SK-N-MC (cell line): ENCODE results near the gene HHAT.

Source experiments
- EZH2 ChIP-seq: fragments of 200-600 bp; sonication (generic); IDR thresholded peaks from one replicate; pipeline ENCODE4 v1.6.1; 2017; ENCODE audit warnings: antibody characterized with exemption
- POLR2AphosphoS5 ChIP-seq: IDR thresholded peaks from 2 replicates; pipeline ENCODE4 v1.6.1; 2012; ENCODE audit warnings: mild to moderate bottlenecking, low read depth, low read length, borderline replicate concordance

GRCh38 chr1:210676539-210676938 is 347.8 kb downstream of the HHAT start:
- TF ChIP-seq EZH2 (no peak), POLR2AphosphoS5 (no peak)
